GM19438 (cell line): ENCODE measurements around the gene SMIM7.
"Not testable (repeated sequence)": the region's sequence is repeated elsewhere in the genome, so short reads cannot be mapped to it uniquely, and the experiment has no call there.

Experiments
- ATAC-seq: cut with Tn5 transposase; IDR thresholded peaks from one replicate; pipeline ENCODE4 v1.9.1; 2021; ENCODE audit warnings: low read depth; ENCODE audit not compliant: unreplicated experiment

SMIM7 gene

DNA sequence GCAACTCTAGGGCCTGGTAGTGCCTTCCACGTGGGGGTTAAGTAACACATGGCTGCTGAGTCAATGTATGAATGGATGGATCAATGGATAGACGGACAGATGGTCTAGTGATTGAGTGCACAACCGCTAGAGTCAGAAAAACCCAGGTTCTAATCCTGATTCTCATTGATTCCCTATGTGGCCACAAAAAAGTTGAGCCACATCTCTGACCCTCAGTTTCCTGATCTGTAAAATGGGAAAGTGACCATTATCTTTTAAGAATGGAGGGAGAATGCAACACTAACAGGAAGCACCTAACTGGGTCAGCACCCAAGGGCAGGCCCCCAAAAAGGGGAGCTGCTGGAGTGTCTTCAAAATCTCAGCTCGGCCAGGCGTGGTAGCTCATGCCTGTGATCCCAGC is 2.6 kb downstream of the SMIM7 start:
- ATAC-seq, result no peak

DNA sequence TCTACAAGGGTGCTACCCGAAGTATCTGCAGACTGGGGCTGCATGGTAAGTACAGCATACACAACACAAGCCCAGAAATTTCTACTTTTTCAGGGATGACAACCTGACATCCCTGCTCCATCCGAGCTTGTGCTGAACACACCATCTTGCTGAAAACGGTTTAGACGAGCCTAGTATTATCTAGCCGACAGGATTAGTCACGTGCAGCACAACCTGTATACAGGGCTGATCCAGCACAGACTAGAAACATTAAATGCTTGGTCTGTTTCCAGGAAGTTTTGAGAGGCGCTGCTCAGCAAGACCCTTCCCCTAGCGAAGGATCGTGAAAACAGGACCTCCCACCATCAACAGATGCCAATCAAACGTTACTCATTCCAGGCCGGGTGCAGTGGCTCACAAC is 4.2 kb downstream of the SMIM7 start:
- ATAC-seq, result no peak

DNA sequence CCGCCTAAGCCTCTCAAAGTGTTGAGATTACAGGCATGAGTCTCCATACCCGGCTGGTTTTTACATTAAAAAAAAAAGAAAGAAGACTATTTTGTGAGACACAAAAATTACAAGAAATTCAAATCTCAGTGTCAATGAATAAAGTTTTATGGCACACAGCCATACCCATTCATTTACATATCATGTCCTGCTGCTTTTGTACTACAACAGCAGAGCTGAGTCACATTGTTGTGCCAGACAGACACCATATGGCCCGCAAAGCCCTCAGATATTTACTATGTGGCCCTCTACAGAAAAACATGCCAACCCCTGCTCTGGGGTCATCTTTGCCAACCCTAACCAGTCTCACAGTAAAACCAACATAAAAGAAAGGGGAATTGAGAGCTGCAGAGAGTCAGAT is 5.3 kb downstream of the SMIM7 start:
- no peak for ATAC-seq

DNA sequence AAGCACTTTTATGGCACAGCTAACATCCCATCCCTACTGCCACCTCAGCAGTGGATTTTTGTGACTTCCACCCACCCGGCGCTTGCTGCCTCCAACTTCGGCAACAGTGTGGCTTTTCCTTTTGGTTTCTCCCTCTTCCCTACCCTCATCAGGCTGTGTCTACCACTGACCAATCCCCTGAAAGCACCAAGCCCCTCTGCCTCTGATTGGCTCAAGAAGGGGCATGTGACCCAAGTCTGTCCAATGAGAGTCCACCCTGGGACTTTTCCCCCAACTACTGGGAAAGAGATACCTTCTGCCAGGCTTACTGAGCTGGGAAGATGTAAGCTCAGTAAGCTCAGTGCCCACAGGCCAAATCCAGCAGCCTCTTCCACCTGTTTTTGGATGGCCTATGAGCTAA is 5.8 kb downstream of the SMIM7 start:
- no peak for ATAC-seq

DNA sequence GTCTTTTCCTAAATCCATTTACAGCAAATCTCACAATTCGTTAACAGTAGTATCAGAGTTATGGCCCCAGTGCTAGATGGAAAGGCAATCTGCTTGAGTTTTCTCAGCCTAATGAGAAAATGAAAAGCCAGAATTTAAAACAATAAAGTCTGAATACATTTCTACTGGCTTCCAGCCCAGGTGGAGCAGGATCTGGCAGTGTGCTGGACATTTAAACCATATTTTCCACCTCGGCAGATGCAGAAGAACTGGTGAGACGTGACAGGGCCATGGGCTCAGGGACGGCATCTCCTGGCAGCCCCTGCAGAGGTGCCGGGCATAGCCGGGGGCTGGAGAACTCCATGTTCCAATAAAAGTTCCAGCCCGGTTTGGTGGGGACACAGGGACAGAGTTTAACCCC is 7.1 kb downstream of the SMIM7 start:
- no peak for ATAC-seq

DNA sequence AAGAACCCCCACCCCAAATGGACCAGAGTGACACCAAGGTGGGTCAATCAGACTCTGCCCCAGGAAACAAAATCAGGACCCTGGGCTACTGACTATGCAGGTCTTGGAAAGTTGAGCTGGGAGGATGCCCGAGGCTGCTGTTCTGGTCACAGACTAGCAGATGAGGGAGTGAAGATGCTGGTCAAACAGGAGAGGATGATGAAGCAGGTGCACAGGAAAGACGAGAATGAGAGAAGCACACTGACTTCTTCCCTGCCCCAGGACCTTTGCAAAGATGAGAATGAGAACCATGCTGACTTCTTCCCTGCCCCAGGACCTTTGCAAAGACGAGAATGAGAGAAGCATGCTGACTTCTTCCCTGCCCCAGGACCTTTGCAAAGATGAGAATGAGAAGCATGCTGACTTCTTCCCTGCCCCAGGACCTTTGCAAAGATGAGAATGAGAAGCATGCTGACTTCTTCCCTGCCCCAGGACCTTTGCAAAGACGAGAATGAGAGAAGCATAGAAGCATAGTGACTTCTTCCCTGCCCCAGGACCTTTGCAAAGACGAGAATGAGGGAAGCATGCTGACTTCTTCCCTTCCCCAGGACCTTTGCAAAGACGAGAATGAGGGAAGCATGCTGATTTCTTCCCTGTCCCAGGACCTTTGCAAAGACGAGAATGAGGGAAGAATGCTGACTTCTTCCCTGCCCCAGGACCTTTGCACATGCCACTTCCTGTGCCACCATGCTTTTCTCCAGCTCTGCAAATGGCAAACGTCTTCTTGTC is 8.3 kb downstream of the SMIM7 start:
- ATAC-seq, result not testable (repeated sequence)

DNA sequence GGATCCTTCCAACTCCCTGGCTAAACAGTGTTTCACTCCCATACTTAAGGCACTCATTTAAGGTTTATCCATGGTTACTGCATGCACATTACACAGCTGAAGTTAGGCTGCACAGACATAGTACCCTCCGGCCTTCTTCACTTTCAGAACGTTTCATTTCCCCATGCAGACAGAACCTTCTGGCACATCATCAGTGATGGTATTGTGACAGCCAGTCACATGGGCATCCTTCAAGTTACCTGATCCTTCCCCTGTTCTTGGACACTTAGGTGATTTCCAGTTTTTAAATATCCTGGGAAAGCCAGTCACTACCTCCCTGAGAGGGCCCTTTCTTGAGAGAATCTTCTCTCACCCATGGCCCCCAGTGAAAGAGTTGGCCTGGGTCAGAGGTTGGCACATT is 9.1 kb downstream of the SMIM7 start:
- no peak for ATAC-seq

DNA sequence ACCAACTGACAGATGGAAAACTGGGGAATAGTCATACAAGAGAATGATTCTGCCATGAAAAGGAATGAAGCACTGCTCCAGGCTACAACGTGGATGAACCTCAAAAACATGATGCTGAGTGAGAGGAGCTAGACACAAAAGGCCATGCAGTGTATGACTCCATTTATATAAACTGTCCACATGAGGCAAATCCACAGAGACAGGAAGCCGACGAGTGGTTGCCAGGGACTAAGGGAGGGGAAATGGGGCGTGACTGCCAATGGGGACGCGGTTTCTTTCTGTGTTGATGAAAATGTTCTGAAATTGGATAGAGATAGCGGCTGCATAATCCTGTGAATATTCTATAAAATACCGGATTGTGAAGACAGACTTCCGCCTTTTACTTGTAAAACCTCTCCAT is 10.2 kb downstream of the SMIM7 start:
- no peak for ATAC-seq

DNA sequence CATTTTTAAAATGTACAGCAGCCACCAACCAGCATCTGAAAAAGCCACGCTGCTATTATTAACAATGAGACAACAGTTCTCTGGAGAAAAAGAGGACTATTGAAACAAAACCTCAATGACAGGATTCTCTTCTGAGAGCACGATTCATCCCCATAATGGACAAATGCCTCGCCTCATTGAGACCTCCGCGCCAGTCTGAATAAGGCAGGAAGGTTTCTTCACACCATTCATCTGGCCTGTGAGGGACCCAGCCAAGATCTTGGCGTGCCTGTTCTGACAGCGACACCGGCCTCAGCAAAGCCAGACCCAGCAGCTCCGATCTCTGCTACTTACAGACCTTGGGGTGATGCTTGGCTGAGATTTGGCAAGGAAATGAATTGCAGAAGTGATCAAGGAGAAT is 14.8 kb downstream of the SMIM7 start:
- ATAC-seq, result no peak

DNA sequence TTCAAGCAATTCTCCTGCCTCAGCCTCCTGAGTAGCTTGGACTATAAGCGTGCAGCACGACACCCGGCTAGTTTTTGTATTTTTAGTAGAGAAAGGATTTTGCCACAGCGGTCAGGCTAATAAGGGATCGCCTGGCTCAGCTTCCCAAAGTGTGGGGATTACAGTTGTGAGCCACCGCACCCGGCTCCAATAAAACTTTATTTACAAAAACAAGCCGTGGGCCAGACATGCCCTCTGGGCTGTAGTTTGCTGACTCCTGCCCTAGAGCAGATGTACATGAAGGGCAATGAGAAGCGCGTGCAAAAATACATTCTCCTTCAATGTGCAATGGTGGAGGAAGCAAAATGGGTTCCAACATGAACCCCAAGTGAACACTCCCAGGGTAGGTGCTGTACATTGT is 18.2 kb downstream of the SMIM7 start:
- no peak for ATAC-seq

DNA sequence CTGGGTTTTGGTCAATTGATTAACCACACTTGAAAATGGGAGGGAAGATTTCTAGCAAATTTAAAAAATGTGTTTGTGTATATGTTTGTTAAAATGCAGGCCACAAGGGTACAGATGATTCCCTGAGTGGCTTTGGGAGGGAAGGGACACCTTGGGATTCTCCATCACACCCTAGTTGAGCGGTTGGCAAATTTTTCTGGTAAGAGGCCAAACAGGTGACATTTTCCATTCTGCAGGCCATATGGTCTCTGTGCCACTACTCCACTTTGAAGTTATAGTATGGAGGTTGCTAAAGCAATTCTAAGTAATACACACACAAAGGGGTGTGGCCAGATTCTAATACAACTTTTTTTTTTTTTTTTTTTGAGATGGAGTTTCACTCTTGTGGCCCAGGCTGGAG is 19.0 kb downstream of the SMIM7 start:
- no peak for ATAC-seq

DNA sequence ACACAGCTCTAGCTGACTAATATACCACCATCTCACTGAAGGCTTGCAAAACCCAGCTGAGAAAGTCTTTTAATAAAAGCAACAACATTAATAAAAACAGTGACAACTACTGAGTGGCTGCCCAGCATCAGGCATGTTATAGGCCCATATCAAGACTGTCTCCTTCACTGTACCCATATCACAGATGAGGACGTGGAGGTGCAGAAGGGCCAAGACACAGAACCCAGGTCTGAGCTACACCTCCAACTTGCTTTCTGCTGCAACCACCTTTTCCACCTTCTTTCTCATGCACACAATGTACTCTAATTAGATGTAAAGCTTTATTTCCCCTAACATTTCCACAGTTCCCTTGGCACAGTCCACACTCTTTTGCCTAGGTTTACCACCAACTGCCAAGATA is 21.3 kb downstream of the SMIM7 start:
- no peak for ATAC-seq

DNA sequence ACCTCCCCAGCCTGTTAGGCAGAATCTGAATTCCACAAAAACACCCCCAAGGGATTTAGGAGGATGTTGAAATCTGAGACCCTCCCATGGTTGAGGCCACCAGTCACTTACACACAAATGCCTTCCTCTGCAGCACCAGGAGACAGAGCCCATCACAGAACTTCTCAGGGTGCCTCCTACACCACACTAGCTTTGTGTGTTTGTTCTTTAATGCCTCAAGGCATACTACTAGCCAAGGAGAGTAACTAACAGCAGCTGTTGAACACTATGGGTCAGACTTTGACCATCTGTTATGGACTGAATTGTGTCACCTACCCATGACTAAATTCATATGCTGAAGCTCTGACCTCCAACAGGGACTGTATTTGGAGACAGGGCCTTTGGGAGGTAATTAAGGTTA is 22.4 kb downstream of the SMIM7 start:
- ATAC-seq, result no peak

DNA sequence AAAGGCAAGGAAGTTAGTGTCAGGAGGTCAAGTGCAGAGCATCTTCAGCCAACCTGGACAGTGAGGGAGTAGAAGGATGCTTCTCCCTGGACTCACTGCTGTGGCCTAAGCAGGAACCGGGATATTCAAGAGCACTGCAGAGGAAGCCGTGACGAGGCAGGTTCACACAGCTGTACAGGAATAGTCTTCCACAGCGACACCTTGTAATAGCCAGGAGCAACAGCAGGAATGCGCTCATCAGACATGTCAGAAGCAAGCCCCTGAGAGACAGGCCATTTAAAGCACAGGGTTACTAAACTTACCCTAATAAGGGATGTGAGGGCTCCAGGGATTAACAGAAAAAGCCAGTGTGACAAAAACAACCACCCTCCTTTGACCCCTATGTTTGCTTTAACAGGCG is 28.5 kb downstream of the SMIM7 start:
- ATAC-seq, result no peak

DNA sequence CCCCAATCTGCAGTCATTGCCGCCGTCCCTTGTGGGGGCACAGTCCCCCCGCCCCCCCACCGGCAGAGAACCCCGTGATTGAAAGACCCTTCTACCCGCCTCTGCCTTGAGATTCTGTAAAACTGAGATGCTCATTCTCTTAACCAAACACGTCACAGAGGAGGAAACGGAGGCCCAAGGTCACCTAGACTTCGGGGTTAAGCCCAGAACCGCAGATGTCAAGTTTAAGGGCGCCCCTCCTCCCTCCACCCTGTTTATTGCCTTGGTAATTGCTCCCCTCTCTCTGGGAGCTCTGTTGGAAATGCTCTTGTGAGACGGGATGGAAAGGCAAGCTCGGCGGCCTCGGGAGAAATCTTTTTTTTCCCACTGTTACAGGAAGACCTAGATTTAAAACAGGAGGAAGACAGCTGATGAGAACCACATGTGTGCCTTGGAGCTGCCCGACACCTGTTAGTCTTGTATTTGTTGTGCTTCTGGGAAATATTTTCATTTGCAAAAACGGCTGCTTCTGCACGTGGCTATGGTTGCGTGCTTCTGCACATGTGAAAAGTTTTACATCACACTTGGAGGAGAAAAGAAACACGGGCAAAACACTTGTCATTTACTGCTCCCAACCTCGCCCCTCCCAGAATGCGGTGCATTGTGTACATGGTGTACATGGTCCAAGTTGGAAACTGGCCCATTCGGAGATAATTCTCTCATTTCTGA is 30.8 kb downstream of the SMIM7 start:
- no peak for ATAC-seq

DNA sequence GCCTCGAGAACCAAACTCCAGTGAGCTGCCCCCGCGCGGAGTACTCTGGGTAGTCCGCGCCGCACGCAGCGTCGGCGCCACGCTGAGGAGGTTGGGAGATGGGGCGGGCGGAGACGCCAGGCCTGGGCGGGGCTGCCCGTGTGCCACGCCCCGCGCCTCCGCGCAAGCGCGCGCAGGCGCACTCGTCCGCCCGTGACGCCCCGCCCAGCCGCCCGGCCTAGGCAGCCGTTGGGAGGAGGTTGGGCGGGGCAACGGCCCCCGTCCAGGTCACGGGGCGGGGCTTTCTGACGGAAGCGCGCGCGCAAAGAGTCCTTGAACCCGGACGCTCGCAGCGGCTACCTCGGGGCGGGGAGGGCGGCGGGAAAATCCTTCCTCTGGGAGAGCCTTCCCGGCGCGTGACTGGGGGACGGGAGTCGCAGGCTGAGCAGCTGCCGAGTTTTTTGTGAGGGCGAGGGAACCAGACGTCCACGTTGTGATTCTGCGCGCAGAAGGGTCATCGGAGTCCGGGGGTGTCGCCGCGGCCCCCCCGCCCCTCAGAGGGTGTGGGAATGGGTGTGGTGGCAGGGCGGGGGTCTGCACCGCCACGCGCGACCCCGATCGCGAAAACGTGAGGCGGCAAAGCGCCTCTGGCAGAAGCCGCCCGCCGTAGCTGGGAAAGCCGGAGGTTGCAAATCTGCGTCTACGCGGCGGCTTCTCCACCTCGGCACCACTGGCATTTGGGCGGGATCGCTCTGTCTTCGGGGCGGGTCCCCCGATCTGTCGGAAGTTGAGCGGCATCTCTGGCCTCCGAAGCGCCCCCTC is 31.6 kb downstream of the SMIM7 start, which contains the start of gene MED26:
Gene MED26, minus strand, starts transcription at position 22 of the 801 bp plus-strand sequence. CDS start 261 bp downstream, outside the sequence.
- ATAC-seq, result peak; percentile 73

DNA sequence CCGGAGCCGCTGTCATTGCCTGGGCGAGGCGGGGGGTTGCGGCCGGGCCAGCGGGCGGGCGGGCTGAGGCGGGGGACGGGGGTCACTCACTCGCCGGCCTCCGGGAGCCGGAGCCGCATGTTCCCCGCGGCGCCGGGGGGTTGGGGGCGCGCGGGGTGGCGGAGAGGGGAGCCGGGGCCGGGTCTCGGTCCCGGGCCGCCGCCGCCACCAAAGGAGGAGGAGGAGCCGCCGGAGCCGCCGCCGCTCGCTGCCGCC is 32.1 kb downstream of the SMIM7 start:
- ATAC-seq, result no peak

DNA sequence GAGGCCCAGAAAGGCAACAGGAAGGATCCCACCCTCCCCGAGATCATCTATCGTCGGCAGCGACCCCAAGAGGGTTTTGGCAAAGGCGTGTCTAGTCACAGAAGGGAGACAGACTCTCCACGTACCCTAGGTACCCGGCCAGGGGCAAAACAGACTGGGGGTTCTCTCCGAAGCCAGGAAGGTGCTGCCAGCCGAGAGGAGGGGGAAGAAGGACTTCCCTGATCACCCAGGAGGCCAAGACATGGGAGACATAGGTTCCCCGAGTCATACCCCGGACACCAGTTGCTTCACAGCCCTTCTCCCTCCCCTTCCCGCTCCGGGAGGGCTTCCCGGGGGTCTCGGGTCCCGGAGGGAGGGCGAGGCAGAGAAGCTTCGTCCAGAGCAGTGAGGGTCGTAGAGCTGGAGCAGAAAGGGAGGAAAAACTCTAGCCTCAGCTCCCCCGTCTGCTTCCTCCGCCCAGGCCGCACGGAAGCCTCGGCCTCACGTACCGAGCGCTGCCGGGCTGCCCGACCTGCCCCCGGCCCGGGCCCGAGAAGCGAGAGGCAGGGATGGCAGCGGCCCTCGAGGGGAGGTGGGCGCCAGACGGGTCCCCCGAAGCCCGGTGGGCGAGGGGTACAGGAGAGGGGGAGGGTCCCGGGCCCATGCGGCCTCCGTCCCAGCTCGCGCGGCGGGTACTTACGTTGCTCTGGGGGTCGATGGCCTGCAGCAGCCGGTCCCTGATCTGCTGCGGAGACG is 32.6 kb downstream of the SMIM7 start:
- ATAC-seq, result no peak

DNA sequence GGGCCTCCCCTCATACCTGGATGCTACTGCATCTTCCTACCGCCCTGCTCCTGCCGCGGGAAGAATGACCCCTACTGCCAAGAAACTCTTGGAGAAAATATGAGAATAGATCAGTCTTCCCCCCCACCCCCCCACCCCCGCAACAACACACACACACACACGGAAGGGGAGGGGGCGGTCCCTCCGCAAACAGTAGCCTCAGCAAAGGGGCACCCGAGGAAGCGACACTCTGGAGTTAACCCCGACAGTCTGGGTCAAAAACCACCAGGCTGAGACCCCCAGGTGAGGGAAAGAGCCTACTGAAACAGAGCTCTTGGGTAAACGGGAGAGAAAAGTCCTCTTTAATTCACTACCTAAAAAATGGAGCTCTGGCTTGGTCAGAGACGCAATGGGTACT is 33.1 kb downstream of the SMIM7 start:
- ATAC-seq, result no peak

DNA sequence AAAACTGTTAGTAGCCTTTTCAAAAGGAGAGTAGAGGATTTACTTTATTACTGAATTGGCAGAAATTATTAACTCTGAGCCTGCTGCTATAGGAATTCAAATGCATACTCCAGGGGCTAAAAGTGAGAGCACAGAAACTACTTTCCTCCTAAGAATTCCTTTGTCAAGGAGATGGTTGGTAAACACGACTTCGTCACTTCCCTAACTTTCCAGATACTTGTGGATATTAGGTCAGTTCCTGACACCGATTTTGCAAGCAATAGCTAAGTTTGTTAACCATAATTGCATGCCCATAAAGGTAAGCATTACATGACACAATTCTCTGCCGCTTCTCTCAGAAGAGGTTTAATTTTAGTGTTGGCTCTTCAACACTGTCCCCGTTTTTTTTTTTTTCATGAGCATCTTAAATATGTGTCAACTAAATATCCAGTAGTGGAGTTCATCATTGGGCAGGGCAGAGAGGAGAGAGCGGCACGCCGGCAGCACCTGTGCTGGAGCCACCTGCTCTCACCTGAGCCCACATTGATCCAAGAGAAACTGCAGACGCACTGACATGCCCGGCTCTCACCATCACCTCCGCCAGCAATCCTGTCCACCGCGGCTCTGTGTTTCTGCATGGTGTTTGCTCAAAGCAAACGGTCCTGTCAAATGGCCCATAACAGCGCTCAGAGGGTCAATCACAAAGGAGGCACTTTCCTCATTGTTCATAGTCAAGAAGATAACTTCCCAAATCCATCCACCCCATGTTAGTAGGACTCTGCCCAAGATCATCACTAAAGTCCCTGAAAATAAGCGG is 34.6 kb downstream of the SMIM7 start:
- ATAC-seq, result no peak
